ACC112 (cell line): ENCODE measurements around the gene CDRT4.

Experiments
- H2AFZ ChIP-seq: fragments of 200-600 bp; sonication (generic); one replicate; pipeline ENCODE4 v1.6.0; 2017; ENCODE audit warnings: antibody characterized with exemption, low read length; ENCODE audit not compliant: unreplicated experiment
- H3K27ac ChIP-seq: fragments of 200-600 bp; sonication (generic); 2 replicates; pipeline ENCODE4 v1.5.1; 2014; ENCODE audit warnings: low read depth, mild to moderate bottlenecking, antibody characterized with exemption, low read length, moderate library complexity
- H3K27me3 ChIP-seq: fragments of 200-600 bp; sonication (generic); 2 replicates; pipeline ENCODE4 v1.6.1; 2014; ENCODE audit warnings: mild to moderate bottlenecking, antibody characterized with exemption, low read length, moderate library complexity, mixed read lengths; ENCODE audit not compliant: insufficient read depth
- H3K36me3 ChIP-seq: fragments of 200-600 bp; sonication (generic); 2 replicates; pipeline ENCODE4 v1.6.1; 2016; ENCODE audit warnings: mild to moderate bottlenecking, antibody characterized with exemption, low read length, moderate library complexity, mixed read lengths; ENCODE audit not compliant: insufficient read depth
- H3K4me1 ChIP-seq: fragments of 200-600 bp; sonication (generic); one replicate; pipeline ENCODE4 v1.6.1; 2016; ENCODE audit warnings: low read length, mixed read lengths; ENCODE audit not compliant: insufficient read depth, unreplicated experiment, control insufficient read depth
- H3K4me3 ChIP-seq: fragments of 200-600 bp; sonication (generic); 2 replicates; pipeline ENCODE4 v1.5.1; 2014; ENCODE audit warnings: mild to moderate bottlenecking, low read depth, low read length
- H3K79me2 ChIP-seq: fragments of 200-600 bp; sonication (generic); one replicate; pipeline ENCODE4 v1.6.0; 2016; ENCODE audit warnings: low read length; ENCODE audit not compliant: control insufficient read depth, unreplicated experiment, insufficient read depth

CDRT4 gene

GRCh38 chr17:15397620-15398019, 69.8 kb downstream of the CDRT4 start:
- Histone ChIP-seq H3K27ac (no peak overlapping the region), H3K79me2 (no peaks in the 10 kb centered on the region), H3K36me3 (no peaks in the 10 kb centered on the region), H3K4me1 (peaks cover 24% of the 10 kb centered on the region), H2AFZ (no peak overlapping the region), H3K4me3 (no peak overlapping the region), H3K27me3 (no peaks in the 10 kb centered on the region)

GRCh38 chr17:15395091-15395490, 72.3 kb downstream of the CDRT4 start:
- H2AFZ ChIP-seq = no peak overlapping the region
- no peak overlapping the region for H3K4me3 ChIP-seq
- no peaks in the 10 kb centered on the region for H3K36me3 ChIP-seq
- H3K79me2 ChIP-seq = no peaks in the 10 kb centered on the region
- H3K27ac ChIP-seq = no peak overlapping the region
- H3K4me1 ChIP-seq = peaks cover 31% of the 10 kb centered on the region
- no peaks in the 10 kb centered on the region for H3K27me3 ChIP-seq

- Histone ChIP-seq H2AFZ (no peak overlapping the region), H3K4me1 (peaks cover 18% of the 10 kb centered on the region)
These were observed 74.0 kb downstream of the CDRT4 start for GRCh38 chr17:15393414-15393813.

GRCh38 chr17:15392326-15392741, 75.1 kb downstream of the CDRT4 start:
- H3K79me2 ChIP-seq = no peaks in the 10 kb centered on the region
- H3K36me3 ChIP-seq = no peaks in the 10 kb centered on the region
- H2AFZ ChIP-seq = no peak overlapping the region
- no peaks in the 10 kb centered on the region for H3K27me3 ChIP-seq
- no peak overlapping the region for H3K4me3 ChIP-seq
- H3K27ac ChIP-seq = peak overlapping the region; percentile 25; the same call in 1 of the 2 replicates
- H3K4me1 ChIP-seq = peaks cover 10% of the 10 kb centered on the region

More at GRCh38 chr17:15393414-15393813, 74.0 kb downstream of the CDRT4 start:
- H3K27ac ChIP-seq = no peak overlapping the region
- no peaks in the 10 kb centered on the region for H3K79me2 ChIP-seq
- no peaks in the 10 kb centered on the region for H3K36me3 ChIP-seq
- no peak overlapping the region for H3K4me3 ChIP-seq
- H3K27me3 ChIP-seq = no peaks in the 10 kb centered on the region

- H3K4me3 ChIP-seq = no peak overlapping the region
- H3K27me3 ChIP-seq = no peaks in the 10 kb centered on the region
- no peaks in the 10 kb centered on the region for H3K36me3 ChIP-seq
- no peak overlapping the region for H3K27ac ChIP-seq
- H3K4me1 ChIP-seq = peaks cover 17% of the 10 kb centered on the region
- no peaks in the 10 kb centered on the region for H3K79me2 ChIP-seq
- H2AFZ ChIP-seq = no peak overlapping the region
These were observed 78.9 kb downstream of the CDRT4 start for GRCh38 chr17:15388356-15389041.

DNA sequence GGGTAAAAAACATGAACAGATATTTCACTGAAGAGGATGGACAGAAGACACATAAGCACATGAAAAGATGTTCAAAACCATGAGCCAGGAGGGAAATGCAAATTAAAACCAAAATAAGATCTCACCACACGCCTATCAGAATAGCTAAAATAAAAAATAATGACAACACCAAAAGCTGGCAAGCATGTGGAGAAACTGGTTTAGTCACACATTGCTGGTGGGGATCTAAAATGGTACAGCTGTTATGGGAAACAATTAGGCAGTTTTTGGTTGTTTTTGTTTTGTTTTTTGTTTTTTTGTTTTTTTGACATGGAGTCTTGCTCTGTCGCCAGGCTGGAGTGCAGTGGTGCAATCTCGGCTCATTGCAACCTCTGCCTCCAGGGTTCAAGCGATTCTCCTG, 81.3 kb downstream of the CDRT4 start:
- no peak overlapping the region for H3K4me3 ChIP-seq
- H2AFZ ChIP-seq = no peak overlapping the region
- H3K27ac ChIP-seq = no peak overlapping the region
- no peaks in the 10 kb centered on the region for H3K79me2 ChIP-seq
- peaks cover 8% of the 10 kb centered on the region for H3K4me1 ChIP-seq
- H3K27me3 ChIP-seq = no peaks in the 10 kb centered on the region
- H3K36me3 ChIP-seq = no peaks in the 10 kb centered on the region
